ENCODE measurements around the gene DNAJC3.

The DNAJC3 gene

GRCh38 chr13:95676762-95677563 is at the start of gene DNAJC3:
Gene DNAJC3 (plus strand): TSS chr13:95677139. CDS start chr13:95677256, 117 bp downstream.
- H3K4me1 Mint-ChIP-seq: peaks cover 52% of the 10 kb centered on the region
- peaks cover 7% of the 10 kb centered on the region for H3K27me3 Mint-ChIP-seq (ENCODE audit: low read depth, poor library complexity)
- no peak for TF ChIP-seq CTCF (IDR thresholded peaks at IDR 0.05)
- peak within 1 kb of the TSS; percentile 99 for H3K27ac Mint-ChIP-seq
- peaks cover 32% of the 10 kb centered on the region for H3K9me3 Mint-ChIP-seq
- H3K36me3 Mint-ChIP-seq (ENCODE audit: low read depth): peaks cover 43% of the 10 kb centered on the region
- peak within 1 kb of the TSS; percentile 99 for H3K4me3 Mint-ChIP-seq
- DNase-seq: peak; percentile 99

- TF ChIP-seq CTCF (IDR thresholded peaks at IDR 0.05): no peak
- H3K27ac Mint-ChIP-seq: no peak overlapping the region
- DNase-seq: no peak
- H3K27me3 Mint-ChIP-seq (ENCODE audit: low read depth, poor library complexity): peaks cover 4% of the 10 kb centered on the region
- H3K9me3 Mint-ChIP-seq: peaks cover 8% of the 10 kb centered on the region
- H3K36me3 Mint-ChIP-seq (ENCODE audit: low read depth): peaks cover 83% of the 10 kb centered on the region
- no peak overlapping the region for H3K4me3 Mint-ChIP-seq
- H3K4me1 Mint-ChIP-seq: peaks cover 6% of the 10 kb centered on the region
Observed at GRCh38 chr13:95627590-95627989, 49.3 kb upstream of the DNAJC3 start.

GRCh38 chr13:95628488-95628887 is 48.5 kb upstream of the DNAJC3 start:
- no peak overlapping the region for H3K27ac Mint-ChIP-seq
- H3K27me3 Mint-ChIP-seq (ENCODE audit: low read depth, poor library complexity): peaks cover 4% of the 10 kb centered on the region
- H3K4me3 Mint-ChIP-seq: no peak overlapping the region
- peaks cover 8% of the 10 kb centered on the region for H3K9me3 Mint-ChIP-seq
- H3K36me3 Mint-ChIP-seq (ENCODE audit: low read depth): peaks cover 84% of the 10 kb centered on the region
- no peak for TF ChIP-seq CTCF (IDR thresholded peaks at IDR 0.05)
- peaks cover 6% of the 10 kb centered on the region for H3K4me1 Mint-ChIP-seq
- DNase-seq: no peak

DNA sequence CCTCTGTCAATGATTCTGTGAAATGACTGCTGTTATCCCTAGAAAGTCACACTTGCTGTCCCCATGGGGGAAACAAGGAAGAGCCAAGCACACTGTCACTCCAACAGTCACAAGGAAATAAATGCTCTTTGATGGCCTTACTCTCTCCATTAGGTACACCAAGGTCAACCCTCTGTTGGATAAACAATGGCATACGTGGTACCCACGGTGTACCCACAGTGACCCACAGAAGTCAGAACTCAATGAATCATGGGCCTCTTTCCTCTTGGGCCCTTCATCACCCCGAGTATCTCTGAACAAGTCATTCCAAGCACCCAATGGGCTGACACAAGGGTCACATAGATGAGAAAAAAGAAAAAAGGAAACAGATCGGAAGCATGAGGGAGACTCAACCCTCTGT is 47.9 kb upstream of the DNAJC3 start:
- DNase-seq: no peak
- peaks cover 87% of the 10 kb centered on the region for H3K36me3 Mint-ChIP-seq (ENCODE audit: low read depth)
- peaks cover 6% of the 10 kb centered on the region for H3K4me1 Mint-ChIP-seq
- peaks cover 8% of the 10 kb centered on the region for H3K9me3 Mint-ChIP-seq
- no peak overlapping the region for H3K4me3 Mint-ChIP-seq
- TF ChIP-seq CTCF (IDR thresholded peaks at IDR 0.05): no peak
- peaks cover 4% of the 10 kb centered on the region for H3K27me3 Mint-ChIP-seq (ENCODE audit: low read depth, poor library complexity)
- no peak overlapping the region for H3K27ac Mint-ChIP-seq

DNA sequence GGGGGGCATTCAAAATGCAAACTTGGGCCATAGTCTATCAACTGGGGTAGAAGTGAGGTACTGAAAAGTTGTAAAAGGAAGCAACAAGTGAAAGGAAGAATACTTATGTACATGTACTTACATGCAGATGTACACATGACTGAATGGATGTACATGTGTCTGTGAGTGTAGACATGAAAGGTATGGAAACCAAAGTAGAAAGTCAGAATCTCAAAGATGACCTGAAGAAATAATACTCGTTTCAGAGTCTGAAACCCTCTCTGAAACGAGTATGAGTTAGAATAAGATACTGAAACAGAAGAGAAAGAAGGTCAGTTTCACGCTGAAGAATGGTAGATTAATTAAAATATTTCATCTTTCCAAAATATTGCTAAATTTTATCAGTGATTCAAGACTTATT is 46.3 kb upstream of the DNAJC3 start:
- Mint-ChIP-seq H3K36me3 (ENCODE audit: low read depth) (peaks cover 95% of the 10 kb centered on the region), H3K4me1 (no peaks in the 10 kb centered on the region), H3K27ac (no peak overlapping the region), H3K9me3 (peaks cover 8% of the 10 kb centered on the region), H3K27me3 (ENCODE audit: low read depth, poor library complexity) (peaks cover 4% of the 10 kb centered on the region), H3K4me3 (no peak overlapping the region)
- TF ChIP-seq CTCF (IDR thresholded peaks at IDR 0.05): no peak
- DNase-seq: no peak

DNA sequence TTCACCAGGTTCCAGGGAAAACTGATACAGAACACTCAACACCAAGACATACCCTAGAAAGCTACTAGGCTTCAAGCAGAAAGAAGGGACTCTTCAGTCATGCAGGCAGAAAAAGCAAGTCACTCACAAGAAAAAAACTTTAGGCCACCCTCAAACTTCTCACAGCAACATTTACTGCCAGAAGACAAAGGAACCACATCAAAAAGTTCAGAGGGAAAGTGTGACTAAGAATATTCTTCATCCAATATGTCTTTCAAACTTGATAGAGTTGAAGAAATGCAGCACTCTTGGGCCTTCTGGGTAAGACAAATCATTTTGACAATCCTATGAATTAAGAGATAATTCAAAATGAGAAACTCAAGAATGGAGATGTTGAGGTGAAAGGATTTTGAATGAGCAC is 40.1 kb upstream of the DNAJC3 start:
- no peaks in the 10 kb centered on the region for H3K9me3 Mint-ChIP-seq
- no peak for DNase-seq
- no peak overlapping the region for H3K4me3 Mint-ChIP-seq
- H3K27me3 Mint-ChIP-seq (ENCODE audit: low read depth, poor library complexity): no peaks in the 10 kb centered on the region
- H3K4me1 Mint-ChIP-seq: peaks cover 15% of the 10 kb centered on the region
- peaks cover 80% of the 10 kb centered on the region for H3K36me3 Mint-ChIP-seq (ENCODE audit: low read depth)
- no peak for TF ChIP-seq CTCF (IDR thresholded peaks at IDR 0.05)
- no peak overlapping the region for H3K27ac Mint-ChIP-seq

Measured in nephron progenitor cell (in vitro differentiated cells).